GM12801 (cell line): Measurements from ENCODE around the gene PPP1R9A.

ENCODE experiments used
- CTCF ChIP-seq: IDR thresholded peaks from one replicate; pipeline ENCODE4 v1.5.1; 2011; ENCODE audit warnings: control low read depth; ENCODE audit not compliant: insufficient read length; ENCODE audit errors: extremely low read depth

Gene PPP1R9A

GRCh38 chr7:95062901-95063300 is 155.5 kb downstream of the PPP1R9A start:
- no peak for TF ChIP-seq CTCF

GRCh38 chr7:95066737-95067530 is 159.5 kb downstream of the PPP1R9A start:
- TF ChIP-seq CTCF: no peak

- no peak for TF ChIP-seq CTCF
Measured at GRCh38 chr7:95088536-95089215, 181.3 kb downstream of the PPP1R9A start.

GRCh38 chr7:95089414-95090315 is 182.3 kb downstream of the PPP1R9A start:
- TF ChIP-seq CTCF: no peak

- TF ChIP-seq CTCF: no peak
Measured at GRCh38 chr7:95092324-95092723, 184.9 kb downstream of the PPP1R9A start.

- no peak for TF ChIP-seq CTCF
Measured at GRCh38 chr7:95095259-95095965, 188.0 kb downstream of the PPP1R9A start.
